Fibroblast of lung (primary cell): ENCODE results near the gene EPHB2. TPM values are rescaled to one million over a fixed set of nuclear protein-coding genes. Genes with fewer than 3 reads are reported as not detected.
A peak's percentile ranks its signal among the peaks of the same experiment; 100 is the strongest.

Experiments
- DNase-seq, 2 donors: peaks; one replicate each; pipeline versions ENCODE4 v3.0.0 to v3.0.0-alpha.2; 2010; ENCODE audit warnings: low read depth in 2 of 2
- H2AFZ ChIP-seq: 2 replicates; pipeline ENCODE4 v1.5.1; 2012; ENCODE audit warnings: low read length, control low read depth, inconsistent platforms
- H3K27ac ChIP-seq: 2 replicates; pipeline ENCODE4 v1.5.1; 2011; ENCODE audit warnings: low read length, control low read depth; ENCODE audit not compliant: insufficient read depth
- H3K27me3 ChIP-seq: 2 replicates; pipeline ENCODE4 v1.5.1; 2011; ENCODE audit warnings: mild to moderate bottlenecking, low read length; ENCODE audit not compliant: control insufficient read depth, insufficient read depth
- H3K36me3 ChIP-seq: 2 replicates; pipeline ENCODE4 v1.5.1; 2011; ENCODE audit warnings: low read length; ENCODE audit not compliant: control insufficient read depth, insufficient read depth
- H3K4me1 ChIP-seq: 2 replicates; pipeline ENCODE4 v1.5.1; 2011; ENCODE audit warnings: low read length; ENCODE audit not compliant: control insufficient read depth, insufficient read depth; ENCODE audit errors: extremely low read depth
- H3K4me2 ChIP-seq: 2 replicates; pipeline ENCODE4 v1.5.1; 2011; ENCODE audit warnings: low read length, control low read depth; ENCODE audit not compliant: insufficient read depth; ENCODE audit errors: extremely low read depth
- H3K4me3 ChIP-seq, 4 experiments: fragments of 200-600 bp in 1 of 4; sonication (generic) in 1 of 4; replicated peaks in 1 of 4; 2 replicates each; pipeline ENCODE4 v1.5.1; 2011 to 2016; ENCODE audit warnings: low read length in 4 of 4, low read depth in 3 of 4, mild to moderate bottlenecking in 3 of 4, control low read depth in 2 of 4, inconsistent platforms in 1 of 4, mixed read lengths in 1 of 4; ENCODE audit not compliant: insufficient read depth in 1 of 4; ENCODE audit errors: control extremely low read depth in 1 of 4
- H3K79me2 ChIP-seq: 2 replicates; pipeline ENCODE4 v1.5.1; 2012; ENCODE audit warnings: mild to moderate bottlenecking, low read length, inconsistent platforms; ENCODE audit not compliant: control insufficient read depth, insufficient read depth
- H3K9ac ChIP-seq: 2 replicates; pipeline ENCODE4 v1.5.1; 2011; ENCODE audit warnings: mild to moderate bottlenecking, low read length, control low read depth; ENCODE audit not compliant: insufficient read depth
- H3K9me3 ChIP-seq: 2 replicates; pipeline ENCODE4 v1.5.1; 2012; ENCODE audit warnings: low read depth, low read length; ENCODE audit not compliant: control insufficient read depth, insufficient read depth
- H4K20me1 ChIP-seq: 2 replicates; pipeline ENCODE4 v1.5.1; 2011; ENCODE audit warnings: low read length; ENCODE audit not compliant: control insufficient read depth, insufficient read depth; ENCODE audit errors: extremely low read depth
- CTCF ChIP-seq, 2 donors: IDR thresholded peaks in 1 of 2; conservative IDR thresholded peaks in 1 of 2; 1 replicate in 1 of 2; 2 replicates in 1 of 2; pipeline ENCODE4 v1.5.1; 2011 to 2012; ENCODE audit warnings: low read length in 2 of 2, control low read depth in 1 of 2, inconsistent platforms in 1 of 2, low read depth in 1 of 2, mild to moderate bottlenecking in 1 of 2
- EZH2 ChIP-seq: IDR thresholded peaks from 2 replicates; pipeline ENCODE4 v1.5.1; 2012; ENCODE audit warnings: low read length, control low read depth, mild to moderate bottlenecking; ENCODE audit errors: missing control alignments
- polyA plus RNA-seq, 2 donors: library from polyadenylated mRNA; depleted of rRNA in 1 of 2; stranded (reverse) in 1 of 2; unstranded in 1 of 2; fragments of >200 nt; gene quantifications; 2 replicates each; pipeline ENCODE4 v1.2.1, GENCODE V29; 2011 to 2012; ENCODE audit warnings: missing spikeins in 1 of 2
- total RNA-seq: library from RNA; depleted of rRNA; stranded (reverse); fragments of >200 nt; gene quantifications from 2 replicates; pipeline ENCODE4 v1.2.1, GENCODE V29; 2014

The EPHB2 gene
- total and polyA plus RNA-seq, 2 donors (not counting 1 experiment from before 2014, with no cell fraction given): 4.1 to 11.2 TPM

DNA sequence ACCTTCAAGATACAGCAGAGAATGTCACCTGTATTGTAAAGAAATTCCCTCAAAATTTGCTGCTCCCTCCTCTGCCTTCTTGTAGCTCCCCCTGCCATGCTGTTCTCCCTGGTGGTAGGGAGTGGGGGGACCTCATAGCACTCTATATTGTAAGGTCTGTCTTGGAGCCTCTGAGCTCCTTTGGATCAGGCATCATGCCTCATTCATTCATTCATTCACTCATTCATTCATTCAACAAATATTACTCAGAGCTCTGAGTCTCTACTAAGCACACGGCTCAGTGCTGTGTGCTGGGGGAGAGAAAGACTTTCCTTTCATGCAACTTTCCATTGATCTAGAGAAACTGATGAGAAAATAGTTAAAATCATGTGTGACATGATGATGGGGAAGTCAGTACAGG, 27.1 kb upstream of the EPHB2 start:
- DNase-seq: no peak
- H3K79me2 ChIP-seq: no peaks in the 10 kb centered on the region
- no peak overlapping the region for H3K4me3 ChIP-seq
- H3K4me1 ChIP-seq: no peaks in the 10 kb centered on the region
- no peak overlapping the region for H3K27ac ChIP-seq
- no peak overlapping the region for H3K4me2 ChIP-seq
- no peaks in the 10 kb centered on the region for H4K20me1 ChIP-seq
- H3K9ac ChIP-seq: no peak overlapping the region
- peaks cover 9% of the 10 kb centered on the region for H3K27me3 ChIP-seq
- no peak for TF ChIP-seq CTCF (conservative IDR thresholded peaks at IDR 0.05 in 1 of 2, IDR thresholded peaks at IDR 0.05 in 1 of 2; ENCODE audit: low read depth in 1 of 2, low read length in 2 of 2)
- TF ChIP-seq EZH2: no peak
- no peak overlapping the region for H2AFZ ChIP-seq
- H3K9me3 ChIP-seq: no peaks in the 10 kb centered on the region
- no peaks in the 10 kb centered on the region for H3K36me3 ChIP-seq

DNA sequence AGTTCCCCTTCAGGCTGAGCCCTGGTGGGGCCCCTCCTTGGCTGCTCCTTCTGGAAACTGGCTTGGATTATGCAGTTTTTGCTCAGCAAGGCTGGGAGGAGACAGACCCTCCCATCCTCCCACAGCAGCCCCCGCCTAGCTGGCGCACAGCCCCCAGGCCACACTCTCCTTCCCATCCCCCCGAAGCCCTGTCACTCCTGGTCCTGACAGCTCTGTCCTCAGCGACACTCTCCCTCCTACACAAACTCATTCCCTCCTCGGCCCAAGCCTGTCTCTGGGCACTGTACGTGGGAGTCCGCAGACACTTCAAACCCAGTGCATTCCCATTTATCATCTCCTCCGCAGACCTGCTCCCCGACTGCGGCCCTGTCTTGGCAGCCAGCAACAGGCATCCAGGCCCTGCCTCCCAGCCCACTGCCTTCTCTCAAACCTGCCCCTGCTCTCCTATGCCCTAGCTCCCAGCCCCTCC, 25.0 kb upstream of the EPHB2 start:
- H2AFZ ChIP-seq: no peak overlapping the region
- no peak overlapping the region for H3K4me3 ChIP-seq
- DNase-seq: peak in 1 of 2 donors; percentile 69
- no peaks in the 10 kb centered on the region for H3K36me3 ChIP-seq
- H3K4me2 ChIP-seq: no peak overlapping the region
- H3K9ac ChIP-seq: no peak overlapping the region
- H3K4me1 ChIP-seq: peaks cover 4% of the 10 kb centered on the region
- TF ChIP-seq EZH2 (no peak), CTCF (conservative IDR thresholded peaks at IDR 0.05 in 1 of 2, IDR thresholded peaks at IDR 0.05 in 1 of 2; ENCODE audit: low read depth in 1 of 2, low read length in 2 of 2) (no peak)
- no peaks in the 10 kb centered on the region for H3K9me3 ChIP-seq
- no peak overlapping the region for H3K27ac ChIP-seq
- no peaks in the 10 kb centered on the region for H4K20me1 ChIP-seq
- H3K27me3 ChIP-seq: peaks cover 9% of the 10 kb centered on the region
- H3K79me2 ChIP-seq: no peaks in the 10 kb centered on the region

- Histone ChIP-seq H3K79me2 (no peaks in the 10 kb centered on the region), H2AFZ (no peak overlapping the region), H3K4me1 (peaks cover 4% of the 10 kb centered on the region), H3K27me3 (peaks cover 9% of the 10 kb centered on the region), H3K27ac (no peak overlapping the region), H3K4me3 (no peak overlapping the region), H3K9ac (no peak overlapping the region), H3K4me2 (no peak overlapping the region), H4K20me1 (no peaks in the 10 kb centered on the region), H3K36me3 (no peaks in the 10 kb centered on the region), H3K9me3 (no peaks in the 10 kb centered on the region)
- no peak for DNase-seq
- no peak for TF ChIP-seq CTCF (conservative IDR thresholded peaks at IDR 0.05 in 1 of 2, IDR thresholded peaks at IDR 0.05 in 1 of 2; ENCODE audit: low read depth in 1 of 2, low read length in 2 of 2)
- no peak for TF ChIP-seq EZH2
Observed at GRCh38 chr1:22687191-22687590, 23.4 kb upstream of the EPHB2 start.
